ENCODE measurements around the gene C3orf85. TPM values are rescaled to one million over a fixed set of nuclear protein-coding genes. Genes with fewer than 3 reads are reported as not detected.

The C3orf85 gene
- polyA plus RNA-seq (2012; ENCODE audit: insufficient read depth, insufficient read length, low read depth): not detected

GRCh38 chr3:109136523-109136922 lies at the start of gene C3orf85:
C3orf85 (plus strand) TSS chr3:109136719; CDS start chr3:109136848, 129 bp downstream.
- Histone ChIP-seq H3K4me1 (no peaks in the 10 kb centered on the region), H3K27me3 (no peaks in the 10 kb centered on the region), H3K4me3 (ENCODE audit: low read depth, low read length) (no peak within 1 kb of the TSS), H3K36me3 (no peaks in the 10 kb centered on the region), H3K9me3 (no peaks in the 10 kb centered on the region)
- no peak for TF ChIP-seq CTCF (IDR thresholded peaks at IDR 0.05; ENCODE audit: low read depth, low read length)
- no peak for DNase-seq

GRCh38 chr3:109089265-109089664 lies 47.3 kb upstream of the C3orf85 start:
- H3K9me3 ChIP-seq: no peaks in the 10 kb centered on the region
- no peaks in the 10 kb centered on the region for H3K36me3 ChIP-seq
- no peaks in the 10 kb centered on the region for H3K27me3 ChIP-seq
- no peak overlapping the region for H3K4me3 ChIP-seq (ENCODE audit: low read depth, low read length)
- DNase-seq: no peak
- TF ChIP-seq CTCF (IDR thresholded peaks at IDR 0.05; ENCODE audit: low read depth, low read length): no peak
- H3K4me1 ChIP-seq: no peaks in the 10 kb centered on the region

- Histone ChIP-seq H3K27me3 (no peaks in the 10 kb centered on the region; the same call in 1 of the 2 replicates), H3K4me1 (no peaks in the 10 kb centered on the region), H3K4me3 (ENCODE audit: low read depth, low read length) (no peak overlapping the region), H3K9me3 (no peaks in the 10 kb centered on the region), H3K36me3 (no peaks in the 10 kb centered on the region)
- no peak for TF ChIP-seq CTCF (IDR thresholded peaks at IDR 0.05; ENCODE audit: low read depth, low read length)
- no peak for DNase-seq
Measured at GRCh38 chr3:109091846-109092245, 44.7 kb upstream of the C3orf85 start.

- H3K9me3 ChIP-seq: no peaks in the 10 kb centered on the region
- no peak for DNase-seq
- no peaks in the 10 kb centered on the region; the same call in 1 of the 2 replicates for H3K27me3 ChIP-seq
- H3K36me3 ChIP-seq: no peaks in the 10 kb centered on the region
- no peak for TF ChIP-seq CTCF (IDR thresholded peaks at IDR 0.05; ENCODE audit: low read depth, low read length)
- no peaks in the 10 kb centered on the region for H3K4me1 ChIP-seq
- no peak overlapping the region for H3K4me3 ChIP-seq (ENCODE audit: low read depth, low read length)
Measured at GRCh38 chr3:109093561-109093960, 43.0 kb upstream of the C3orf85 start.

- H3K9me3 ChIP-seq: no peaks in the 10 kb centered on the region
- no peaks in the 10 kb centered on the region; the same call in 1 of the 2 replicates for H3K27me3 ChIP-seq
- H3K4me1 ChIP-seq: no peaks in the 10 kb centered on the region
- H3K36me3 ChIP-seq: no peaks in the 10 kb centered on the region
- TF ChIP-seq CTCF (IDR thresholded peaks at IDR 0.05; ENCODE audit: low read depth, low read length): no peak
- no peak for DNase-seq
- H3K4me3 ChIP-seq (ENCODE audit: low read depth, low read length): no peak overlapping the region
Measured at GRCh38 chr3:109095166-109095565, 41.4 kb upstream of the C3orf85 start.

GRCh38 chr3:109098079-109098644 lies 38.4 kb upstream of the C3orf85 start:
- H3K4me1 ChIP-seq: no peaks in the 10 kb centered on the region
- H3K4me3 ChIP-seq (ENCODE audit: low read depth, low read length): no peak overlapping the region
- H3K36me3 ChIP-seq: no peaks in the 10 kb centered on the region
- TF ChIP-seq CTCF (IDR thresholded peaks at IDR 0.05; ENCODE audit: low read depth, low read length): peak; percentile 46
- H3K27me3 ChIP-seq: no peaks in the 10 kb centered on the region; the same call in 1 of the 2 replicates
- H3K9me3 ChIP-seq: no peaks in the 10 kb centered on the region
- DNase-seq: peak; percentile 13

All from BE2C (cell line).